GM19438 (cell line): ENCODE measurements around the gene USP25.
A peak's percentile ranks its signal among the peaks of the same experiment; 100 is the strongest.
"Not testable (repeated sequence)": the region's sequence is repeated elsewhere in the genome, so short reads cannot be mapped to it uniquely, and the experiment has no call there.

Source experiments
- ATAC-seq: cut with Tn5 transposase; IDR thresholded peaks from one replicate; pipeline ENCODE4 v1.9.1; 2021; ENCODE audit warnings: low read depth; ENCODE audit not compliant: unreplicated experiment

The USP25 gene

DNA sequence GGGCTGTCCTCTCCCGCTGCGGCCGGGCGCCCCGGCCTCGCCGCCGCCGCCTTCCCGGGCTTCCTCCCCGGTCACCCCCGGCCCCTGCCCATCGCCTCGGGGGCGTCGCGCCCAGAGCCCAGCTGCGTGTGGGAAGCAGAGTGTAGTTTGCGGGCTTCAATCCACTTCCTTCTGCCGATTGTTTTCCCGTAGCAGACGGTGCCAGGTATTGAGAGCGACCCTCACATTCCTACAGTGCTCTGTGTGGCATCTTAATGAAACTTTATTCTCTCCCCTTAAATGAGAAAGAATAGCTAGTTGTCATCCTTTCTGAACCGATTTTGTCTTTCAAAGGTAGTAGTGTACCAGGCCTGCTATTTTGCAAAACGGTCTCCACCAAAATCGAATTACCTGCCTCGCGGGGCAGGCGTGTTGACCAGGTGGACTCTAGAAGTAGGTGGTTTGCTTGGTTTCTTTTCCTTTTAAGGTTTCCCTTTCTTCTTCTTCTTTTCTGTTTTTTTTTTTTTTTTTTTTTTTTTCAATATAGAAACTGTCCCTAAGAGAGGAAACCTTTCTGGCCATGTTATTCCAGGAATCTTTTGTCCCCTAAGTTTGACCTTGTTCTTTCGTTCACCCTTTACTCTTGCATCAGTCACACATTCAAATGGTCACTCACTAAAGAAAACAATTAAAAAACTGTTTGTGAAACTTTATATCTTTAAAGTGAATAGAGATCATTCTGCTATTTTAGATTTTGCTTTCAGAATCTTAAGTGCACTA, 881 bp downstream of the USP25 start:
- ATAC-seq, result no peak

DNA sequence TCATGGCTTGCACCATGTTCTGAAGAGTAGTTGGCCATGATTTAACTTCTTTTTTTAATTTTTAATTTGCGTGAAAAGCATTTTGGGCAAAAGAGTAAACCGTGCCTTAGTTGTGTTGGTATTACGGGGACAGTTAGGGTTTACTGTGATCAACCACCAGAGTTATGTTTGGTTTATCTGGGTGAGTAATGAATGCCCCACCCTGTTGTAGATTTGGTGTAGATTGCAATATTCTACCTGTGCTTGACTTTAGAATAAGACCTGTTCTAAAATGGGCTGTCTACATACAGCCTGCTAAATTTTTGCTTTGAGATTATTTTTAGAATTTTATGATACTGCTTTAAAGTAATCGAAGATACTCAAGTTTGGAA, 1.4 kb downstream of the USP25 start:
- no peak for ATAC-seq

DNA sequence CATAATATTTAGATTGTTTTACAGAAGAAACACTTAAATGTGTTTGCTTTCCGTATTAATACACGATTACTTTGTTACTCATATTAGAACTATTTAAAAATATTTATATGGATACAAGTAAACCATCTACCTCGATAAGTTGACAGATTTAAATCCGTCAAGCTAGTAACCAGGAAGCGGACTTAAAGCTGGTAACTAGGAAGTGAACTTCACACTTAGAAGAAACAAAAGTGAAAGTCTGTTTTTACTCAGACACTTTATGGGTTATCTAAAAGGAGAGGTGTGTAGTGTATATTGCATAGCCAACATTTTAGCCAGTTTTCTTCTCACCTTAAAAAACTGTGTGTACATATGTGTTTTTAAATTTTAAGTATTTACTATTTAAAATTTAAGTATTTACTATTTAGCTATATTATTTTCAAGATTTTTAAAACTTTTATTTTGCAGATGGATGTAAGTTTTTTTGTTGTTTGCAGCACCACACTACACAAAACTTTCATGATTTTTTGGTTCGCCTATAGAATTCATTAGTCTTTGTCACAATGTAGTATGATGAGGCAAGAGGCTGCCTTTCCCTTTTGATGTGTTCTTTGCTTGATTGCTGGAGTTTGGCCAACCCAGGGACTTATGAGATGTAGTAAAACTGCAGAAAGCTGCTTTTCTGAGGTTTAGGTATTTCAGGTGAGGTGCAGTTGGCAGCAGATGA, 2.7 kb downstream of the USP25 start:
- ATAC-seq, result peak; percentile 40

DNA sequence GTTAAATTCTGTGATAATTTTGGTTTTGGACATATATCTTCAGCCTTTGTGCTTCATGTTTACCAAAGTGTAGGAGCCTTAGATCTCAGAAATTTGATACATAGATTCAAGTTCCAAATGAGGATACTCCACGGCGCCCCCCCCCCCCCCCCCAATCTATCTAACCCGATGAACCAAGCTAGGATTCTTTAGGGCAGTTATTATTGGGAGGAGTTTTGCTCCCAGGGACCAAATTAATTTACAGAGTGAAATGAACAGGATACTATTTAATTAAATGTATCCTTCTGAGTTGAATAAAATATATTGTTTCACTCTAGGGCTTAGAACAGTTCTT, 3.2 kb downstream of the USP25 start:
- ATAC-seq, result no peak

DNA sequence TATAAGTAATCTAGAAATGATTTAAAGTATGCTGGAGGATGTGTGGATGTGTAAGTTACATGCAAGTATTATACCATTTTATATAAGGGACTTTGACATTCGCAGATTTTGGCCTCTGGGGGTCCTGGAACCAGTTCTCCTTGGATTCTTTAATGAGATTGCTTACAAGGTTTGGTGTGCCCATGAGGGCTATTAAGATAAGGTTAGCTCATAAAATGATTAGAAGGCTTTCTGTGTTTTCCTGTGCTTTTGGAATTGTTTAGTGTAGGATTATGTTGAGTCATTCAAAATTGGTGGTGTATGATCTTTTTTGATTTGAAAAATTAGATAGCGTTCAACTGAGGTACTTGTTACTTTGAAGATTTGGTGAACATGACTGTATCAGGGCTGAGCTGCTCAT, 5.6 kb downstream of the USP25 start:
- ATAC-seq, result no peak

DNA sequence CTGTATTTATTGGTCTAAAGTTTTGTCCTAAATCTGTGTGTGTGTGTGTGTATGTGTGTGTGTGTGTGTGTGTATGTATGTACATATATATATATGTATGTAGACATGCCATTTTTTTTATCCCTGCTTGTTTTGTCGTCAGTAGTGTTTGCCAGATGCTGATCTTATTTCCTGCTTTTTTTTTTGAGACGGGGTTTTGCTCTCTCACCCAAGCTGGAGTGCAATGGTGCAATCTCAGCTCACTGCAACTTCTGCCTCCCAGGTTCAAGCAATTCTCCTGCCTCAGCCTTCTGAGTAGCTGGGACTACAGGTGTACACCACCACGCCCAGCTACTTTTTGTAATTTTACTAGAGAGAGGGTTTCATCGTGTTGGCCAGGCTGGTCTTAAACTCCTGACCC, 6.1 kb downstream of the USP25 start:
- ATAC-seq, result not testable (repeated sequence)

DNA sequence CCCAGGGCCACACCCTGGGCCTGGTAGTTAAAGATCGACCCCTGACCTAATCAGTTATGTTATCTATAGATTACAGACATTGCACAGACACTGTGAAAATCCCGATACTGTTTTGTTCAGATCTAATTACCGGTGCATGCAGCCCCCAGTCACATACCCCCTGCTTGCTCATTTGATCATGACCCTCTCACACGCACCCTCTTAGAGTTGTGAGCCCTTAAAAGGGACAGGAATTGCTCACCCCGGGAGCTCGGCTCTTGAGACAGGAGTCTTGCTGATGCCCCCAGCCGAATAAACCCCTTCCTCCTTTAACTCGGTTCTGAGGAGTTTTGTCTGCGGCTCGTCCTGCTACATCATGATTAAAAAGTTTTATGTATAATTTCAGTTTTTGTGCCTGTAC, 9.0 kb downstream of the USP25 start:
- ATAC-seq, result not testable (repeated sequence)

DNA sequence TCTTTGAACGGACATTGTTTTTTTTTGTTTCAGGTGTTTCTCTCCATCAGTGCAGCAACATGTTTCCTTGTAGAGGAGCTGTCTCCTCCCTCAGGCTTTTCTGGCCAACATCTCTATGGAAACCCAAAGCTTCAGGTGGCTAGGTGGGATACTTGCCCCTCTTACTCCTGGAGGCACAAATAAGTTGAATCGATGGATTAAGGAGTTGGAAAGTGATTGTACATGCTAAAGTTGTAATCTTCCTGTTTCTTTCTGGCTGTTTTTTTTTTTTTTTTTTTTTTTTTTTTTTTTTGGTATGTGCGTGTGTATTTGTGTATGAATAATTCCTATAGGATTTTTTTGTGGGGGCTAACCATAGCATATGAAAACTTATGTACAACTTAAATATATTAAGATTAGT, 10.6 kb downstream of the USP25 start:
- ATAC-seq, result no peak

DNA sequence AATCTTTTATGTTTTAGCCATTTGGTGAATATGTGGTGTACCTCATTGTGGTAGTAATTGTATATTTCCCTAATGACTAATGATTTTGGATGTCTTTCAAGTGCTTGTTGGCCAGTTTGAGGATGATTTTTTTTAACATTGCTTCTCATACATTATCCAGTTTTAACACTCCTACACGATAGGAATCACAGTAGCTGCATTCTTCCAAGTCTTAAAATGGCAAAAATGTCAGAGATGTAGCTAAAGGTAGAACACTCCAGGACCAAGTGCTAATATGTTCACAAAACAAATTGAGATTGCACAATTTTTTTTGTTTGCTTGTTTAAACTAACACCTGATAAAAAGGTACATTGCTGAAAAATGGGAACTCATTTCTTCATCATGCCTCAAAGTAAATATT, 11.7 kb downstream of the USP25 start:
- ATAC-seq, result no peak

DNA sequence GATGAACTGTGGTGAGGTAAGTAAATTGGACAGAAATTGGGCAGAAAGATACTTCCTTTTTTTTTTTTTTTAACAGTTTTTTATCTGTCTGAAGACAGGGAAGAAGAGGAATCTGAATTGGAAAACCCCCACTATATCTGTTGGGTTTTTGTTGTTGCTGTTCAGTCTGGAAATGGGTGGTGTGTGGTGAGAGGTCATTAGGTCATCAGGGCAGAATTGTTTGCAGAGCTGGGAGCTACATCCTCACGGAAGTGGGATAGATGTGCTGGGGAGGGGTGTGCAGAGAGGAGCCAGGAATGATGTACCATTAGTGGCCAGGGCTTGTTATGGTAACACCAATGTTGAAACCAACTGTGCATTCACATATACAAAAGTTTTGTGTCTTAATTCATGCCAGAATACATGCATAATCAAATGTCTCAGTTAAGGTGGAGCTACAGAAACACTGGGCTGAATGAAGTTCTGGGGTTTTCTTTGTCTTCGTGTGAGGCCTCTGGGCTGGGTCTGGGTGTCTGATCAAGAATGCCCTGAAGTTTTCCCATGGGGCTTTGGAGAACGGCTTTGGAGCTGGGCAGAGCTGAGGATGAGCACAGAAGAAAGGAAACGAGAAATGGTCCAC, 12.4 kb downstream of the USP25 start:
- no peak for ATAC-seq

DNA sequence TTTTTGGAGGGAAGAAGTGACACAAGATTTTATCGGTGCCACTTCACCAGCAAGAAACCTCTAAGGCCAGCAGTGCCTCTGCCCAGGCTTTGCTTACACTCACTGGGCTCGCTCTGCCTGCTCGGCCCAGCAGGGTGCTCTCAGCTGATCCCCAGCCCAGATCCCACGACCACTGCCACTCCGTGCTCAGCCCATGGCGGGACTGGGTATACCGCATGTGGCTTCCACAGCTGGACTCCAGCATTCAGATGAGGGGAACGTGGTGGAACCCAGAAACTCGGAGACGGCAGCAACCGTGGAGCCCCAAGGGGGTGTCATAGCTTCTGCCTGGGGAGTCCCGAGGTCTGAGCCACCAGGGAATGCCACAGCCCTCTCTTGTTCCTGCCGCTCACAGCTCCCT, 12.9 kb downstream of the USP25 start:
- ATAC-seq, result no peak

DNA sequence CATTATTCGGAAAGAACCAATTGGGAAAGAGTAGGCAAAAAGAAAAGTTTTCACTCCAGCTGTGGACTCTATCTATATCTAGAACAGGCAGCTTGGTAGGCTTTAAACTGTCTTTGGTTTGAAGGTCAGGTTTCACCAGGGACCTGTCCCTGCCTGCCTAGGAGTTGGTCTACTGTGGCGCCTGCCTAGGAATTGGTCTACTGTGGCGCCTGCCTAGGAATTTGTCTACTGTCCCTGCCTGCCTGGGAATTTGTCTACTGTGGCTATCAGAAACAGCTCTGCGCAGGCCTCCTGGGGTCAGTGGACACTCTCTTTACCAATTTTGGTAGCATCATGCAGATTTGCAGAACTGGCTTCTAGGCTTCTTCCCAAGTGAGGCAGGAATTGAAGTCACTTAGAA, 13.8 kb downstream of the USP25 start:
- ATAC-seq, result no peak

DNA sequence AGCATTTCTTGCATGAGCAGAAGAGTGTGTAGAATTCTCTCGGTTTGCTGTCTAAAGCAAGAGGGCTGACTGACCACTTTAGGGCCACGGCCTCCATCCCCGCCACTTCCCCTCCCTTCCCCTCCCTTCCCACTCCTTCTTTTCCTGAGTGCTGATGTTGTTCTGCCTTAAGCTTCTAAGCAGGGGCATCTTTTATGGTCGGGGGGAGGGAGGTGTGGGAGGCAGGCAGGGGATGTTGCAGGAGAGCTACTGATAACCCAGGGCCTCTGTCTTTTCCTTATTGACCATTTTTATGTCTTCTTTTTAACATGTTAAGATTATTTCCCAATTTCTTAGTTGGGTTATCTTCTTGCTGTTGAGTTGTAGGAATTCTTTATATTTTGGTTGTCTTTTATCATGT, 15.1 kb downstream of the USP25 start:
- no peak for ATAC-seq

DNA sequence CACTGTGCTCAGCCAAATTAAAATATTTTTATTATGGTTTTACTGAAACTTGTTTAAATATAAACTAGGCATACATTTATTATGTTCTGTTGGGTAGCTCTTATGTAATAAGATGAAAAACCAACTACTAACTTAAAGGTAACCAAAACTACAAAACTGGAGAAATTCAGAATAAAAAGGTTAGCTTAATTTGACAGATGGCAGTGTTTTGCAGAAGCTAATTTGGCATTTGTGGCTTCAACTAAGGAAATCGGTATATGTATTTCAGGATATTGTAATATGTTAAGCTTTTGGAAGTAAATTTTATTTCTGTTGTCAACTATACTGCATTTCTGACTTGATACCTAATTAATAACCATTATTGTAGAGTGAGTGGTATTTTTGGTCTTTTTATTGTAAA, 18.8 kb downstream of the USP25 start:
- ATAC-seq, result no peak

DNA sequence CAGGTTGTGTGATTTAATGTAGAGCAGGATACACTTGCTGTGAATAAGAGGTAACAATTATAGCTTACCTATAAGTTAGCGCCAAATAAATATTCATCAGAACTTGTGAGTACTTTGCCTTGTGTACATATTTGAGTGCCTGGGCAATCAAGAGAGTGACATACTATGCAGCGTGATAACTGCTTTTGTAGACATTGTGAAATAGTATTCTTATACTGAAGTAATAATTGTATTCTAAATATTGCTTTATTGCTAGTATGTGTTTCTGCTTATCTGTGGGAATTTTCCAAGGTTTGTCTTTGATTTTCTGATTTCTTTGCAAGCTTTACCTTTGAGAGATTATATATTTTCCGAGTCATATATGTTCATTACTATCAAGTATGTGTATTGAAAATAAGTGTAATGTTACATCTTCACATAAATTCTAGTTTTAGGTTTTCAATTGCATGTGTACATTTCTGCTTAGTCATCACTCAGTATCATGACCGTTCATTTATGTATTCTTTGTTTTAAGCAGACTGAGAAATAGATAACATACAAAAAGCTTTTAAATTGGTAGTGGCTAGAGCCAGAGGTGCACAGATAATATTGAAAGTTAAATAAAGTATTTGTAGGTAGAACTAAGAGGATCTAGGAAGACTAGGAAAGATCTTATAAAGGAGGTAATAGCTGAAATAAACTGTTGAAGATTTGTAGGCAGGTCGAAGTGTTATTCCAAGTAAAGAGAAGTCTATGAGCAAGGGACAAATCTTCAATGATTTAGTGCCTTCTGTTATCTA, 19.5 kb downstream of the USP25 start:
- ATAC-seq, result no peak

DNA sequence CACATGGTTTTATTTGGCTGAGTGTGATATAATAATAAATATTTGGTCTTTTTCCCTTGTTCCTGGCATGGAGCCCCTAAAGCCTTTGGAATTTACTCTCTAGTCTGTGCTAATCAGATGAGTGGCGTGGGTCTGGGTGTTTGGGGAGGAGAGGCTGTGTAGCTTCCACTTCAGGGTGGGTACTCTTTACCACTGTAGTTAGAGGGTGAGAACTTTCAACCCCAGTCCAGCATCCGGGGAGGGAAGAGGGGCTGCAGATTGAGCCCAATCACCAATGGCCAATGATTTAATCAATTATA, 20.0 kb downstream of the USP25 start:
- ATAC-seq, result no peak

DNA sequence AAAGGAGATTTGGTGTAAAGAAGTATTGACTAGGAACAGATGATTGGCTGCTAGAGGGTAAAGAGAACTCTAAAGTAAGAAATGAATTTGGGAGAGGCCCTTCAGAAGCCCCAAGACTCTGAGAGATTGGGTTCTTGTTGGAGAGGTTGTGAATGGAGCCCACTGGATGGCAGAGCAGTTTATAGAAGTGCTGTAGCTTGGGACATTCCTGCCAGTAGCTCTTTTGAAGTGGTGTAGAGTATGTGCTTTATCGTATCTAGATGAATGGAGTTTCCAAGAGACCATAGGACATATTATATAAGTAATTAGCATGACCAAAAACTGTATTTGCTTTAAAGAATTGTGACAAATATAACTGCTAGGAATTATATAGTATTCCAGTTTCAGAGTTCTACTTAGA, 21.3 kb downstream of the USP25 start:
- no peak for ATAC-seq

DNA sequence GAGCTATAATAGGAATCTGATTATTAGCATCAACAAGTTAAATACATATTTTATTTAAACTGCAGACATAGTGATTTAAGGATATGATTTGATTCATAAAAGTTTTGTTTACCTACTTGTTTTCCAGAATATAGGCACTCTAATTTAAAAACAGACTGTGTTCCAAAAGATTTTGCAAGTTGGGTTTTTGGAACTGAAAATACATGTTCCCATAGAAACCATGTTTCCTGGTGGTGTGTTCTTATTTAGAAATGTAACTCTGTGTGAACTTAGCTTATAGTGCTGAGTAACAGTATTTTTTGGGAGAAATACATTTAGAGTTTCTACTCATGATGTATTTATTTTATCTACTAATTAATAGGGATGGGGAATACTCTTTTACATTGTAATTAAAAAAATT, 21.8 kb downstream of the USP25 start:
- ATAC-seq, result no peak

DNA sequence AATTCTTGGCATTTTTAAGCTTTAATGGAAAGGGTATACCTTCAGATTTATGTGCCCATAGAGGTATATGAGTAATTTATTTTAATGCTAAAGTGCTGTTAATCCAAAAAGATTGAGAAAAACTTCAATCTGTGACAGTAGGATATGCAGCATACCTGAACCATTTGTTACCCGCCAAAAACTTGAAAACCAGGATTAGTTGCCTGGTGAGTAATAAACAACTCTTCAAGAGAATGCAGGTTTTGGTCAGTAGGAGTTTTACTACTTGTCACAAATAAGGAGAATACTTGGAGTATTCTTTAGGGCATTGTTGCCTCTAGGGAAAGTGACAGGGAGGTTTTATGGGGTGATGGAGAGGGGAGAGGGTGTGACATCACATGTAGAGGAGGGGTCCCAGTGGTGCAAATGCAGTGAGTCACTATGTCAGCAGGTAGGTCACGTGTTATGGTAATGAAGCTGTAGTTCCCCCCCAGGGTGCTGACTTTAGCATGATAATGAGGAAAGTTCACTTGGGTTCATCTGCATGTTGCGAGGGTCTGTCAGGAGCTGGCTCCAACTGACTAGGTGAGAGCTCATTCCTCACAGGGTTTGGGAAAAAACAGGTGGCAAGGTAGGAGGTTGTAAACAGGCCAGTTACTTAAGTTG, 23.1 kb downstream of the USP25 start:
- ATAC-seq, result no peak

DNA sequence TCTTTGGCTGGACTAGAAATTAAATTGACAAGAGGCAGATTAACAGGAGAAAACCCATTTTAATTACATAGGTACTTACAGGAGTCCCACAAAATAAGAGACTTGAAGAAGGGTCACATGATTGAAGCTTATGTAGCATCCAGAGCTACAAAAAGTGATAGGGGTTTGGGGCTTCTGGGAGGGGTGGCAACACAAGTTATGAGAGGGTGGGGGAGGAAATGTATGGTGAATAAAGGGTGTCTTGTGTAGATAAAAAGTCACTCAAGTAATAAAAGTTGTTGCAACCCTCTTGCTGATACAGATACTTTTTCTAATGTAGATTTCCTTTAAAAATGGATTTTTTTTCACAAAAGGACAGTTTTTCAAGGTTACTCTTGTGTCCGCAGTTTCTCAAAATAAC, 24.0 kb downstream of the USP25 start:
- no peak for ATAC-seq

DNA sequence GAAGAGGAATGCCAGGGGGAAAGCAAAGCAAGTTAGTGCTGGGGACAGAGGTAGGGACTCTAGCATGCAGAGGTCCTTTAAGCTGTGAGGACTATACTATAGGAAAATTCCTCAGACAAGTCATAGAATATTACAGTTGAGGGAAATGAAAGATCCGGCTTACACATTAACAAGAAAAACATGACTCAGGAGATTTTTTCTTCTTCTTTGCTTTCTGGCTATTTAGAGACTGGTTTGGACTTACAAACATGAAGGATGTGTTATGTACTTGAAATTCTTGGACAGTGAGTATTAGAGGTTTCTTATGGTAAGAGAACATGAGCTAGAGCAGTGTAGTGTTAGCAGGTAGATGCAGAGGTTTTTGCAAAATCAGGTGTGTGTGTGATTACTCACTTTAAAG, 24.9 kb downstream of the USP25 start:
- no peak for ATAC-seq
